GM18517 (cell line): ENCODE measurements around the gene CNTN1.

Experiments
- ATAC-seq: cut with Tn5 transposase; IDR thresholded peaks from one replicate; pipeline ENCODE4 v1.9.1; 2021; ENCODE audit warnings: mild to moderate bottlenecking, moderate library complexity; ENCODE audit not compliant: unreplicated experiment

Gene CNTN1

DNA sequence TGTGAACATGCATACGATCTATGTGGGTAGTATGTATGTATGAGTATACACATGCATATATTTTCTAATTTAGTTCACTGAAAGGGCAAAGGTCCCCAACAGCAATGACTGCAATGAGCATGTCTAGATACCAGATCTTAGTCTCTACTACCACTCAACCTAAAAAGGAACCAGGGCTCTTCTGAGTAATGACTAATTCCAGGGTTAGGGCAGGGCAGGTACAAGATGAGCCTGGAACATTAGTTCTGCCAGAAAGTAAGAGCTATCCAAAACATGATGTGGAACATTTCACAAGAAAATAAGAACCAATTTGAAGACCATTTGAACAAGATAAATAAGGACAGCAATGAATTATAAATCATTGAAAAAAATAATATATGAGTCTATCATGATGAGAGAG is 404.6 kb downstream of the CNTN1 start:
- ATAC-seq, result no peak

DNA sequence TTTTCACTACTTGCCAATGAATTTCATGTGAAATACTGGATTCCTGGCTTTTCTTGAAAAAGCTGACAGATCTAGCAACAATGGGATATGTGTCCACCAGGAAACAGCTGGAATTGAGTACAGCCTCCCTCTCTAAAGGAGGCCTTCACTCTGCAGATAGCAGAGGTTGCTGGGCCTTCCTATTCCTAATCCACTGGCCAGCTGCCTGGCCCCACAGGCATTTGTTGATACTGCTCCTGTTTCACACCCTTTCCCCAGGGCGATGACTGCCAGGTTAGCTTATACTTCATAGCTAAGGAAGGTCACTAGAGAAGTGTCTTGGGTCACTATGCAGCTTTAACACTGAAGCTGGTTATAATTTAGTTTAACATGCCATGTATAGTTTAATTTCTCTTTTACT is 408.3 kb downstream of the CNTN1 start:
- no peak for ATAC-seq

DNA sequence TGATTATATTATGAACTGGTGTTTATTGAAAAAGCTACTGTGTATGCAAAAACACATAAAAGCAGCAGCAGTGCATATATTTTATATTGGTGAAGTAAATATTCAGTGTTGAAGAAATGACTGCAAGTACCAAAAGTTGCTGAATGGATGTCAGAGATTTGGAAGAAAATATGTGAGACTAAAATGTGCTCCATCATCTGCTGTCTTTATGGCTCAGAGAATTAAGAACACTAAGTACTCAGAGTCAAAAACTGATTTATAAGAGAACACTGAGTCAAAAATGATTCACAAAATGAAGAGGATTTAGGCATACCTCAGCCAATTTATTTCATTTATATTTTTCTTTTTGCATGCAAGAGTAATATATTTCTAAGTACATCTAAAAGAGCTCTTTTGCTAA is 409.6 kb downstream of the CNTN1 start:
- no peak for ATAC-seq

DNA sequence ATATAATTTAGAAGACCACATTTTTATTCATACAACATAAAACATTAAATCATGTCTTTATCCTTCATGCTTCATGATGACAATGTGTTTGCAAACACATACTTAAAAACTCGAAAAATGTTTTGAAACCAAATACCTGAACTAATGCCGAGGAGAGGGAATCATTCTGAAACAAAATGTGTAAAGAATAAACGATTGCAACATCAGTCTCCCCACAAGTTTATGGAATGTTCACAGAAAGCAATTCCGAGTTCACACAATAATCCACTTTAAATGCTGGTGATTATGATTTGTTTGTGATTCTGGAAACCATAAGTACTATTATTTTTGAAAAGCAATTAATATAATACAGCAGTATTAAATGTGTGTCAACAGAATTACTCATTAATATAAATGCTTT is 411.4 kb downstream of the CNTN1 start:
- no peak for ATAC-seq

DNA sequence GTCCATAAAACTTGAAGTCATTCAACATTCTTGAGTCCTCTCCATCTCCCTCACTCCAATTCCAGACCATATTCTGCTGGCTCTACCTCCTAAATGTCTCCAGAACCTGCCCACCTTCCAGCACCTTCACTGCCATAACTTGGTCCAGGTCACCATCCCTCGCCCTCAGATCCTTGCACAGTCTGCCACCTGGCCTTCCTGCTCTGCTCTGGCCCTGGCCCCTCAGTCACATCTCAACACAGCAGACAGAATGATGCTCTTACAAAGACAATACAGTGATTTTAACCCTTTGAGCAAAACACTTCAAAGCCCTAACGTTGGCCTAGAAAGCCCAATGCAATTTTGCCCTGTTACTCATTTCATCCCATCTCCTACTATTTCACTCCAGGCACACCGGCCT is 414.1 kb downstream of the CNTN1 start:
- ATAC-seq, result no peak

DNA sequence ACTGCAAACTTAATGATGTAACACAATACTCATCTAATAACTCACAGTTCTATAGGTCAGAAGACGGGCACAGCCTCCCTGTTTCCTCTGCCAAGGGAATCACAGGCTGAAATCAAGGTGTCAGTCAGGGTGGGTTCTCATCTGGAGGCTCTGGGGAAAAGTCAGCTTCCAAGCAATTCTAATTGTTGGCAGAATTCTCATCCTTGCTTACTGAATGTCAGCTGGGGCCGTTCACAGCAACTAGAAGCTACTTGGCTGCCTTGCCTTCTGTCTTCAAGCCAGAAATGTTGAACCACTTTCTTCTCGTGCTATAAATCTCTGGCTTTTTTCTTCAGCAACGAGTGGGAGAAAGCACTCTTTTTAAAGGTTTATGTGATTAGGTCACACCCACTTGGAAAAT is 415.8 kb downstream of the CNTN1 start:
- ATAC-seq, result no peak

DNA sequence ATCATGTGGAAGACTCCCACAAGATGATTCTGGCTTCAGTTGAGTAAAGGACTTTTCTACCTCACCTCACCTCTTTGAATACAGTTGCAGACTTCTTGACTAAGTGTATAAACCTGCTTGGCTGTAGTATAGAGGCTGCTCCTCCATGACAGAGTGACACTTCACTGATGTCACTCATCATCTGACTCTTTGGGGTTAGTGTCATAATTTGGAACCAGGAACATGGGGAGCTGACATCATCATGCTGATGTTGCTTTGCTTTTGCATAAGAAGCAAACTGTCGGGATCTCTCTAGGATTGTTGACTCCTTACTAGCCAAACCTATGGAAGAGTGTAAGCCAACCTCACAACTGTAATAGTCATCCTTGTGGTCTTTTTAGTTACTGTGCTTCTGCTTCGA is 420.7 kb downstream of the CNTN1 start:
- no peak for ATAC-seq

DNA sequence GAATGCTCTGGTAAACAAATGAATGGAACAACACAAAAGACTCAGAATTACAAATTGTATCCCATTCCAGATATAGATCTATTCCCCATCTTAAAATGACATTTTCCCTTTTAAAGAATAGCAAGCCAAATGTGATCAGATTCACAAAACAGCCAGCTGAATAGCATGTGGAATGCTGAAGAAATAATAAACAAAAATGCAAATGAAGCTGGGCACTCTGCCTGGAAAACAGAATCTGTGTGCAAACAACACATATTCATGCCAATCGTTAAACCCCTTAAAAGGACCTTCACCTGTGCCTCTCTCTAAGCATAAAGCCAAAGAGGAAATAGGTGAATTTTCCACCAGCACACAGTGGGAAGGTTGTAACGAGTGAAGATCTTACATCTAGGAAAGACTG is 428.0 kb downstream of the CNTN1 start:
- no peak for ATAC-seq

DNA sequence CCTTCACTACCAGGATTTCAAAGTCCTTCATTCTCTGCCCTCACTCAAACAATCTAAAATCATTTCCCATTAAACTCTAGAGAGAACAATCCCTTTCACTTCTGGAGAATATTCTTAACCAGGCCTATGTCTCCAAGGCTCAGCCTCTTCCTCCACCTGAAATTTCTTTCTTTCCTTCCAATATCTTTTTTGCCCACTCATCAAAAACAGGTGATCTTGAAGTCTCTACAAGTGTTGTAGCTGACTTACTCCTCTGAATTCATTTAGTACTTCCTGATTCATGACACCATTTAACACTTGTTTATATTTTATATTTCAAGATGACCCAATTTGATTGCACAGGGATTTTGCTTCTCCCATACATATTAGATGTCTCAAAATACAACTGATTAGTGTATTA is 429.1 kb downstream of the CNTN1 start:
- ATAC-seq, result no peak
